H1 (cell line): ENCODE results near the gene GPR31. TPM values are rescaled to one million over a fixed set of nuclear protein-coding genes. Genes with fewer than 3 reads are reported as not detected.

ENCODE experiments used
- ASH2L ChIP-seq: fragments of 200-600, 300-600 bp; sonication (generic); IDR thresholded peaks from one replicate; pipeline ENCODE4 v1.7.1; 2017; ENCODE audit warnings: low read length
- BCL11A ChIP-seq, 2 experiments: IDR thresholded peaks; one replicate each; pipeline ENCODE4 v1.6.1; 2011; ENCODE audit warnings: low read depth in 2 of 2, low read length in 2 of 2, mild to moderate bottlenecking in 2 of 2
- CHD2 ChIP-seq: IDR thresholded peaks from 2 replicates; pipeline ENCODE4 v1.6.1; 2012; ENCODE audit warnings: low read length, improper control_type of control experiment
- CTBP2 ChIP-seq: IDR thresholded peaks from 2 replicates; pipeline ENCODE4 v1.7.0; 2011; ENCODE audit warnings: borderline replicate concordance, mild to moderate bottlenecking, moderate library complexity, mixed read lengths, low read length; ENCODE audit not compliant: insufficient read depth, insufficient read length
- HDAC2 ChIP-seq, 2 experiments: fragments of 300-600 bp in 1 of 2; sonication (generic) in 1 of 2; IDR thresholded peaks; 2 replicates each; pipeline ENCODE4 v1.6.1; 2011 to 2012; ENCODE audit warnings: low read depth in 2 of 2, low read length in 2 of 2, mild to moderate bottlenecking in 2 of 2, moderate library complexity in 2 of 2, borderline replicate concordance in 1 of 2, inconsistent platforms in 1 of 2
- NRF1 ChIP-seq: IDR thresholded peaks from 2 replicates; pipeline ENCODE4 v1.6.1; 2011; ENCODE audit warnings: mild to moderate bottlenecking, low read depth, low read length, improper control_type of control experiment
- RBBP5 ChIP-seq: IDR thresholded peaks from 2 replicates; pipeline ENCODE4 v1.7.1; 2012; ENCODE audit warnings: low read depth, mild to moderate bottlenecking, inconsistent platforms, low read length, moderate library complexity, borderline replicate concordance
- RNF2 ChIP-seq: fragments of 200-900, 300-1000 bp; sonication (generic); IDR thresholded peaks from 2 replicates; pipeline ENCODE4 v1.7.1; 2016; ENCODE audit warnings: borderline replicate concordance, low read depth, mild to moderate bottlenecking, antibody characterized with exemption, low read length; ENCODE audit not compliant: poor library complexity, severe bottlenecking; ENCODE audit errors: missing control alignments
- TAF1 ChIP-seq: IDR thresholded peaks from 2 replicates; pipeline ENCODE4 v1.6.1; 2011; ENCODE audit warnings: mild to moderate bottlenecking, low read depth, low read length
- polyA plus RNA-seq, 7 experiments: library from polyadenylated mRNA; depleted of rRNA in 3 of 7; stranded (reverse) in 5 of 7; unstranded in 2 of 7; fragments of >200 nt in 5 of 7; fragments of 200-250 nt in 2 of 7; gene quantifications; 1 replicate in 5 of 7; 2 replicates in 1 of 7; 4 replicates in 1 of 7; pipeline versions ENCODE4 v1.2.1 to v1.2.3, GENCODE V29; 2011 to 2013; ENCODE audit warnings: missing spikeins in 2 of 7, mixed read lengths in 2 of 7
- total RNA-seq: library from RNA; stranded (reverse); fragmentation: NEBNext Ultra II Directional; extraction: Animal tissue kit (Norgen Biotek cat#: 25700); gene quantifications from 2 replicates; pipeline ENCODE4 v1.2.1, GENCODE V29; 2021
- TF ChIP-seq, protein P1 (sequence below): fragments of 300-600 bp; sonication (generic); IDR thresholded peaks from 2 replicates; pipeline ENCODE4 v1.7.1; 2012; ENCODE audit warnings: low read length, moderate library complexity, mild to moderate bottlenecking, inconsistent platforms; ENCODE audit not compliant: insufficient replicate concordance

The GPR31 gene
- total and polyA plus RNA-seq, 2 of the 8 experiments (the other 6 are each of a cell fraction or from before 2014, with no cell fraction given): not detected

GRCh38 chr6:167163476-167164011, 5.8 kb upstream of the GPR31 start (continued):
- TF ChIP-seq, protein P1, sequence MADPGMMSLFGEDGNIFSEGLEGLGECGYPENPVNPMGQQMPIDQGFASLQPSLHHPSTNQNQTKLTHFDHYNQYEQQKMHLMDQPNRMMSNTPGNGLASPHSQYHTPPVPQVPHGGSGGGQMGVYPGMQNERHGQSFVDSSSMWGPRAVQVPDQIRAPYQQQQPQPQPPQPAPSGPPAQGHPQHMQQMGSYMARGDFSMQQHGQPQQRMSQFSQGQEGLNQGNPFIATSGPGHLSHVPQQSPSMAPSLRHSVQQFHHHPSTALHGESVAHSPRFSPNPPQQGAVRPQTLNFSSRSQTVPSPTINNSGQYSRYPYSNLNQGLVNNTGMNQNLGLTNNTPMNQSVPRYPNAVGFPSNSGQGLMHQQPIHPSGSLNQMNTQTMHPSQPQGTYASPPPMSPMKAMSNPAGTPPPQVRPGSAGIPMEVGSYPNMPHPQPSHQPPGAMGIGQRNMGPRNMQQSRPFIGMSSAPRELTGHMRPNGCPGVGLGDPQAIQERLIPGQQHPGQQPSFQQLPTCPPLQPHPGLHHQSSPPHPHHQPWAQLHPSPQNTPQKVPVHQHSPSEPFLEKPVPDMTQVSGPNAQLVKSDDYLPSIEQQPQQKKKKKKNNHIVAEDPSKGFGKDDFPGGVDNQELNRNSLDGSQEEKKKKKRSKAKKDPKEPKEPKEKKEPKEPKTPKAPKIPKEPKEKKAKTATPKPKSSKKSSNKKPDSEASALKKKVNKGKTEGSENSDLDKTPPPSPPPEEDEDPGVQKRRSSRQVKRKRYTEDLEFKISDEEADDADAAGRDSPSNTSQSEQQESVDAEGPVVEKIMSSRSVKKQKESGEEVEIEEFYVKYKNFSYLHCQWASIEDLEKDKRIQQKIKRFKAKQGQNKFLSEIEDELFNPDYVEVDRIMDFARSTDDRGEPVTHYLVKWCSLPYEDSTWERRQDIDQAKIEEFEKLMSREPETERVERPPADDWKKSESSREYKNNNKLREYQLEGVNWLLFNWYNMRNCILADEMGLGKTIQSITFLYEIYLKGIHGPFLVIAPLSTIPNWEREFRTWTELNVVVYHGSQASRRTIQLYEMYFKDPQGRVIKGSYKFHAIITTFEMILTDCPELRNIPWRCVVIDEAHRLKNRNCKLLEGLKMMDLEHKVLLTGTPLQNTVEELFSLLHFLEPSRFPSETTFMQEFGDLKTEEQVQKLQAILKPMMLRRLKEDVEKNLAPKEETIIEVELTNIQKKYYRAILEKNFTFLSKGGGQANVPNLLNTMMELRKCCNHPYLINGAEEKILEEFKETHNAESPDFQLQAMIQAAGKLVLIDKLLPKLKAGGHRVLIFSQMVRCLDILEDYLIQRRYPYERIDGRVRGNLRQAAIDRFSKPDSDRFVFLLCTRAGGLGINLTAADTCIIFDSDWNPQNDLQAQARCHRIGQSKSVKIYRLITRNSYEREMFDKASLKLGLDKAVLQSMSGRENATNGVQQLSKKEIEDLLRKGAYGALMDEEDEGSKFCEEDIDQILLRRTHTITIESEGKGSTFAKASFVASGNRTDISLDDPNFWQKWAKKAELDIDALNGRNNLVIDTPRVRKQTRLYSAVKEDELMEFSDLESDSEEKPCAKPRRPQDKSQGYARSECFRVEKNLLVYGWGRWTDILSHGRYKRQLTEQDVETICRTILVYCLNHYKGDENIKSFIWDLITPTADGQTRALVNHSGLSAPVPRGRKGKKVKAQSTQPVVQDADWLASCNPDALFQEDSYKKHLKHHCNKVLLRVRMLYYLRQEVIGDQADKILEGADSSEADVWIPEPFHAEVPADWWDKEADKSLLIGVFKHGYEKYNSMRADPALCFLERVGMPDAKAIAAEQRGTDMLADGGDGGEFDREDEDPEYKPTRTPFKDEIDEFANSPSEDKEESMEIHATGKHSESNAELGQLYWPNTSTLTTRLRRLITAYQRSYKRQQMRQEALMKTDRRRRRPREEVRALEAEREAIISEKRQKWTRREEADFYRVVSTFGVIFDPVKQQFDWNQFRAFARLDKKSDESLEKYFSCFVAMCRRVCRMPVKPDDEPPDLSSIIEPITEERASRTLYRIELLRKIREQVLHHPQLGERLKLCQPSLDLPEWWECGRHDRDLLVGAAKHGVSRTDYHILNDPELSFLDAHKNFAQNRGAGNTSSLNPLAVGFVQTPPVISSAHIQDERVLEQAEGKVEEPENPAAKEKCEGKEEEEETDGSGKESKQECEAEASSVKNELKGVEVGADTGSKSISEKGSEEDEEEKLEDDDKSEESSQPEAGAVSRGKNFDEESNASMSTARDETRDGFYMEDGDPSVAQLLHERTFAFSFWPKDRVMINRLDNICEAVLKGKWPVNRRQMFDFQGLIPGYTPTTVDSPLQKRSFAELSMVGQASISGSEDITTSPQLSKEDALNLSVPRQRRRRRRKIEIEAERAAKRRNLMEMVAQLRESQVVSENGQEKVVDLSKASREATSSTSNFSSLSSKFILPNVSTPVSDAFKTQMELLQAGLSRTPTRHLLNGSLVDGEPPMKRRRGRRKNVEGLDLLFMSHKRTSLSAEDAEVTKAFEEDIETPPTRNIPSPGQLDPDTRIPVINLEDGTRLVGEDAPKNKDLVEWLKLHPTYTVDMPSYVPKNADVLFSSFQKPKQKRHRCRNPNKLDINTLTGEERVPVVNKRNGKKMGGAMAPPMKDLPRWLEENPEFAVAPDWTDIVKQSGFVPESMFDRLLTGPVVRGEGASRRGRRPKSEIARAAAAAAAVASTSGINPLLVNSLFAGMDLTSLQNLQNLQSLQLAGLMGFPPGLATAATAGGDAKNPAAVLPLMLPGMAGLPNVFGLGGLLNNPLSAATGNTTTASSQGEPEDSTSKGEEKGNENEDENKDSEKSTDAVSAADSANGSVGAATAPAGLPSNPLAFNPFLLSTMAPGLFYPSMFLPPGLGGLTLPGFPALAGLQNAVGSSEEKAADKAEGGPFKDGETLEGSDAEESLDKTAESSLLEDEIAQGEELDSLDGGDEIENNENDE: peak; percentile 20
- TF ChIP-seq TAF1 (peak; percentile 17; the same call in 1 of the 2 replicates), CTBP2 (peak; percentile 37), CHD2 (peak; percentile 17; the same call in 1 of the 2 replicates), RBBP5 (0 out of 2 replicates have a peak, but pooled peaks have one; percentile 45), HDAC2 (IDR thresholded peaks at IDR 0.05; ENCODE audit: borderline replicate concordance in 1 of 2, low read depth in 2 of 2, low read length in 2 of 2) (peak; percentile 23 to 72; a peak in 1 of 4 replicates), ASH2L (peak; percentile 78), RNF2 (no peak), NRF1 (no peak), BCL11A (IDR thresholded peaks at IDR 0.05; ENCODE audit: low read depth in 2 of 2, low read length in 2 of 2) (no peak)
